GM19025 (cell line): ENCODE measurements around the gene TMEM74B.
"Not testable (repeated sequence)": the region's sequence is repeated elsewhere in the genome, so short reads cannot be mapped to it uniquely, and the experiment has no call there.

Experiments used
- ATAC-seq: cut with Tn5 transposase; IDR thresholded peaks from one replicate; pipeline ENCODE4 v1.9.1; 2021; ENCODE audit warnings: mild to moderate bottlenecking, low read depth, moderate library complexity; ENCODE audit not compliant: unreplicated experiment

Gene TMEM74B

DNA sequence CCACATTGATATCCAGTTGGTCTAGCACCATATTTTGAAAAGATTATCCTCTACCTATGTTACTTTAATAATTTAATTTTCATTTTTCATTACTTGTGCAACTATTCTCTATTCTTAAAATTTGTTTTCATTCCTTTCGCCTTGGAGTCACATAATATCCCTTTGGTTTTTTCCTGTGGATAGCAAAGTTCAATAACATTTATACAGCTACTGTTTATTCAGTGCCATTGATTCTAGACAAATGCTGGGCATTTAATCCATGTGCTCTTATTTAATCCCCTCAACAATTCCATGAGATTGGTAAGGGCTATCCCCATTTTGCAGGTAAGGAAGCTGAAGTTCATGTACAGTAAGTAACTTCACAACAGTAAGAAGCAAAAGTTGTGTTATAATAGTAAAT is 33.8 kb downstream of the TMEM74B start:
- no peak for ATAC-seq

DNA sequence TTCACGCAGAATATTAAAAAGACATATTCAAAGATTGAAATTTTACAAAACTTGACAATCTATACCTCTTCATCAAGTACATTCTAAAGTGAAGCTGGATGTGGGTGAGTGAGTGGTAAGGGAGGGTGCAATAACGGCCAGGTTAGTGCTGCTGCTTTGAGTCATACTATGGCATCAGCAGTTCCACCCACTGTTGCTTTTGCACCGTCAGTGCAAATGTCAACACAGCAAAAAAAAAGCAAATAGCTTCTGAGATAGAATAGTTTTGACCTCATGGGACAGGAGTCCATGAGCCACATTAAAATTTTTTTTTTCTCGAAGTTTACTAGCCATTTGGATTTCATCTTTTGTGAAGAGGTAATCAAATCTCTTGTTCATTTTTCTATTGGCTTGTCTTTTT is 34.6 kb downstream of the TMEM74B start:
- ATAC-seq: no peak

DNA sequence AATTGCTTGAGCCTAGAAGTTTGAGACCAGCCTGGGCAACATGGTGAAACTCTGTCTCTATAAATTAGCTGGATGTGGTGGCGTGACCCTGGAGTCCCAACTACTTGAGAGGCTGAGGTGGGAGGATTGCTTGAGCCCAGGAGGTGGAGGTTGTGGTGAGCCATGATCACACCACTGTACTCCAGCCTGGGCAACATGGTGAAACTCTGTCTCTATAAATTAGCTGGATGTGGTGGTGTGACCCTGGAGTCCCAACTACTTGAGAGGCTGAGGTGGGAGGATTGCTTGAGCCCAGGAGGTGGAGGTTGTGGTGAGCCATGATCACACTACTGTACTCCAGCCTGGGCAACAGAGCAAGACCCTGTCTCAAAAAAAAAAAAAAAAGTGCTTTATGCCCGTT is 35.0 kb downstream of the TMEM74B start:
- ATAC-seq: not testable (repeated sequence)

DNA sequence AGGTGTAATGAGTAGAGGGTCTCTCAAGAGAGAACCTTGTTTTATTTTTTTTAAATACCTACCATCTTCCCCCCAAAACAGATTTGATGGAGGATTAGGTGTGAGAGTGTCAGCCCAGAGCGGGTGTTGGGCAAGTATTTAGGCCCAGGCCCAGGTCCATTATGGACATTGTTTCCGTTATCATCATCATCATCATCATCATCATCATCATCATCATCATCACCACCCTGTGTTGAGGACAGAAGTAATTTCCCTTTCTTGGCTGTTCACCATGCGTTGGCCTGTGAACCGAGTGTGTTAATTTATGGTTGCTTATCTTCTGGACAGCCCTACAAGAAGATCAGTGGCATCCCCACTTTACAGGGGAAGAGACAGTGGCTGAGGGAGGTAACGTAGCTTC is 37.8 kb downstream of the TMEM74B start:
- no peak for ATAC-seq

DNA sequence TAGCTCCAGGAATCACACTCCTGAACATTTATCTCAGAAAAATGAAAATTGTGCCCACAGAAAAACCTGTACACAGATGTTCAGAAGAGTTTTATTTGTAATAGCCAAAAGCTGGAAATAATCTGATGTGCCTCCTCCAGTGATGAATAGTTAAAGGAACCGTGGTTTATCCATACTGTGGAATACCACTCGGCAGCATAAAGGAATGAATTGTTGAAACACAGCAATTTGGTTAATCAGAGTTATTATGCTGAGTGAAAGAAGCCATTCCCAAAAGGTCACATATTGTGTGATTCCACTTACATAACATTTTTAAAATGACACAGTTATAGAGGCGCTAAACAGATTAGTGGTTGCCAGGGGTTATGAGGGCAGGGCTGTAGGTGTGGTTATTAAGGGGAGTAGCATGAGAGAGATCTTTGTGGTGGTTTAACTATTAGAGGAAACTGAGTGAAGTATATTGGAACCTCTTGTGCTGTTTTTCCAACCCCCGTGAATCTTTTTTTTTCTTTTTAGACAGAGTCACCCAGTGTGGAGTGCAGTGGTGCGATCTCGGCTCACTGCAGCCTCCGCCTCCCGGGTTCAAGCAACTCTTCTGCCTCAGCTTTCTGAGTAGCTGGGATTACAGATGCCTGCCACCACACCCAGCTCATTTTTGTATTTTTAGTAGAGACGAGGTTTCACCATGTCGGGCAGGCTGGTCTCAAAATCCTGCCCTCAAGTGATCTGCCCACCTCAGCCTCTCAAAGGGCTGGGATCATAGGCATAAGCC is 40.2 kb downstream of the TMEM74B start:
- no peak for ATAC-seq

DNA sequence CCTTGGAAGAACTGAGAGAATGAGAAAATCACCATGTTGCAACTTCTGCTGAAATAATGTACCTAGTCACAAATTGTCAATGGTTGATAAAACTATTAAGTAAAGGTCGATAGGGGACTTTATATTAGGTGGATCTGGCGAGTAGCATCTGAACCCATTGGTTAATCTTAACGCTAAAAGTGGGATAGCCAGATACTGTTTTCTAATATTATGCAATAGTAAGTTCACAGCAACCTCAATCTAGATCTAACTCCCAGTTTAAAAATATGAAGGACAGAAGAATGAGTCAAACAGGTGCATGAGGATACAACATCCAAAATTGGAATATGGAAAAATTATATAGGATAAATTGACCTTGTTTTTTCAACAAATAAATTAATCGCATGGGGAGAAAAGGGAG is 47.5 kb downstream of the TMEM74B start:
- ATAC-seq: no peak

DNA sequence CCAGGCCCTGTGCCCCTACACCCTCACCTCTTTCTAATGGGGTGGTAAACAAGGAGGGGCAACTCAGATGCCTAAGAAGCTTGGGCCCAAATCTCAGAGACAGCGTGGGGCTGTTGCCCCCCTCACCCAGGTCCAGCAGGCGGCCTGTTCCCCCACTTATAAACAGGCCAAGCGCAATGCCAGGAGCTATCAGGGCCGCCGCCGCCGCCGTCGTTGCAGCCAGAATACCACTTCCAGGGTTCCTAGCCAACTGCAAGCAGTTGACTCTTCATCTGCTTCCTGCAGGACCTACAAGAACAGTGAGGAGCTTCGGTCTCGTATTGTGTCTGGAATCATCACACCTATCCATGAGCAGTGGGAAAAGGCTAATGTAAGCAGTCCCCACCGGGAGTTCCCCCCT is 49.9 kb downstream of the TMEM74B start:
- ATAC-seq: no peak

DNA sequence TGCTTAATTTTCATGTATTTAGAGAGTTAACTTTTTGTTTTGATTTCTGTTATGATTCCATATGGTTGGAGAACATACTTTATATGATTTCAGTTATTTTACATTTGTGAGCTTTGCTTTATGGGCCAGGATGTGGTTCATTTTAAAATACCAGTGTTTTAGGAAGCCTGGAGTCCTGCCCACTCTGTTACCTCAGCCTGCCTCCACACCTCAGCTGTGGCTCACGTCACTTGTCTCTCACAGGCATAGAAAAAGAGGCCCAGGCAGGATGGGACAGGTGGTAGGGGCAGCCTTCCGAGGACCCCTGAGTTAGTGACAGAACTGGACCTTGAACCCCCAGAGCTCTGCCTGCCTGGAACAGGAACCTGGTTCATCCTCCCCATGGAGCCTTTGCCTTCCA is 50.4 kb downstream of the TMEM74B start:
- no peak for ATAC-seq

DNA sequence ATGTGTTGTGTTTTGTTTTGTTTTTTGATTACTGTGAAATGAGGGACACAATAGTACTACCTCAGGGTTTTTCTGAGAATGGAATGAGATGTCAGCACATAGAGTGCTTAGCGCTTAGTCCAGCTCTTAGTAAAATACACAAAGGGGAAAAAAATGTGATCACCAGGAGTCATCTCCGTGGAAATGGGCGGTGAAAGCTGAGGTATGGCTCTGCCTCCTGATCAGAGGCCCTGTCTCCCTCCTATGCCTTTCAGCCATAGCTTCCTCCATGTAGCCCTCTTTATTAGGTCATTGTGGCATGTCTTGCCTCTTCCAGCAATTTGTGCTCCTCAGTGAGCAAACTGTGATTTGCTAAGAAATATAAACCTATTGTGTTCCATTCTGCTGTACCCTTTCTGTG is 53.4 kb downstream of the TMEM74B start:
- ATAC-seq: no peak

DNA sequence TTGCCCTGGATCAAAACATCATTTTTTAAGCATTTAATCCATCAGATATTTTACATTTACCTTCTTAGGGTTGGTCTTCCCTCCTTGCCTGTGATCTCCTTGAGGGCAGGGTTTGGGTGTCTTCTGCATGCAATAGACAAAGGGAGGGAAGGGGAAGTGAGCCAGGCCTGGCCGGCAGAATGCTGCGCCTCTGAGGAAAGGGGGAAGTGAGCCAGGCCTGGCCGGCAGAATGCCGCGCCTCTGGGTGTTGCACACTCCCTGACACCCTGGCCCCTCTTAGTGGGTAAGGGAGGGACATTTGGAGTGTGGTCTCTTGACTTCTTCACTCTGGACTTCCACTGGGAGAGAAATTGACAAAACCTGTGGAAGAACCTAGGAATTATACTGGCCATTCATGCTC is 53.9 kb downstream of the TMEM74B start:
- ATAC-seq: no peak
